HCT116 (cell line): Measurements from ENCODE around the gene EPG5. TPM values are rescaled to one million over a fixed set of nuclear protein-coding genes. Genes with fewer than 3 reads are reported as not detected.

Source experiments
- ATAC-seq: fragments of 200-7000 bp; cut with Tn5 transposase; 2 replicates; pipeline ENCODE4 v1.9.1; 2020; ENCODE audit warnings: mild to moderate bottlenecking, moderate library complexity
- BruUV-seq: library from RNA; stranded (reverse); fragments of 400-500 nt; replicated peaks from 2 replicates; lab custom pipeline; 2021; lab: Mats Ljungman, UMichigan
- CTCF ChIA-PET: fragments of 300-600 bp; sonication (Branson Sonifier 250); formaldehyde crosslinking; loops from one replicate; lab custom pipeline; 2021; ENCODE audit warnings: antibody characterized with exemption; lab: Charles Lee
- POLR2A ChIA-PET: fragments of 300-600, 350-600 bp; sonication (Branson Sonifier 250); formaldehyde crosslinking; loops from one replicate; lab custom pipeline; 2021; ENCODE audit warnings: antibody characterized with exemption; lab: Charles Lee
- RAD21 ChIA-PET, 2 experiments: fragments of 300-600 bp; sonication (Branson Sonifier 250); formaldehyde crosslinking; loops; one replicate each; lab custom pipeline; 2023; ENCODE audit warnings: low total read pairs in 2 of 2; ENCODE audit not compliant: uncharacterized antibody in 2 of 2, unreplicated experiment in 2 of 2, low non-redundant PET in 1 of 2; lab: Charles Lee
- DNase-seq: peaks from one replicate; pipeline ENCODE4 v3.0.0-alpha.2; 2010; ENCODE audit warnings: low read depth, low spot score
- H2AFZ ChIP-seq: fragments of 200-600 bp; shearing (Covaris generic), sonication (generic); 2 replicates; pipeline ENCODE4 v1.6.1; 2017; ENCODE audit warnings: low read depth, mixed run types, mixed read lengths, antibody characterized with exemption, low read length; ENCODE audit not compliant: poor library complexity, severe bottlenecking
- H3K27ac ChIP-seq: 2 replicates; pipeline ENCODE4 v1.5.1; 2012; ENCODE audit warnings: low read depth, low read length
- H3K27me3 ChIP-seq: fragments of 200-600 bp; sonication (generic); 2 replicates; pipeline ENCODE4 v1.6.1; 2016; ENCODE audit warnings: mixed run types, low read length, mixed read lengths; ENCODE audit not compliant: insufficient read depth
- H3K36me3 ChIP-seq, 2 experiments: fragments of 200-500 bp in 1 of 2; fragments of 200-600 bp in 1 of 2; sonication (Bioruptor generic) in 1 of 2; sonication (generic) in 1 of 2; 2 replicates each; pipeline versions ENCODE4 v1.5.1 to v1.6.1; 2014 to 2016; ENCODE audit warnings: low read length in 2 of 2, inconsistent platforms in 1 of 2, mixed read lengths in 1 of 2, mixed run types in 1 of 2; ENCODE audit not compliant: insufficient read depth in 2 of 2, control insufficient read depth in 1 of 2
- H3K4me1 ChIP-seq, 2 experiments: fragments of 200-600 bp in 1 of 2; sonication (generic) in 1 of 2; 2 replicates each; pipeline versions ENCODE4 v1.5.1 to v1.6.1; 2012 to 2017; ENCODE audit warnings: low read length in 2 of 2, inconsistent platforms in 1 of 2, mild to moderate bottlenecking in 1 of 2, mixed read lengths in 1 of 2, mixed run types in 1 of 2, moderate library complexity in 1 of 2; ENCODE audit not compliant: insufficient read depth in 2 of 2, control insufficient read depth in 1 of 2
- H3K4me2 ChIP-seq: fragments of 200-600 bp; sonication (generic); 2 replicates; pipeline ENCODE4 v1.6.1; 2017; ENCODE audit warnings: mixed run types, low read length, mixed read lengths
- H3K4me3 ChIP-seq, 2 experiments: fragments of 200-600 bp in 1 of 2; sonication (generic) in 1 of 2; replicated peaks in 1 of 2; 2 replicates each; pipeline ENCODE4 v1.5.1; 2011 to 2016; ENCODE audit warnings: low read length in 2 of 2, control low read depth in 1 of 2, low read depth in 1 of 2, mild to moderate bottlenecking in 1 of 2, mixed read lengths in 1 of 2, mixed run types in 1 of 2
- H3K79me2 ChIP-seq: fragments of 200-600 bp; sonication (generic); 2 replicates; pipeline ENCODE4 v1.6.1; 2017; ENCODE audit warnings: mild to moderate bottlenecking, mixed run types, low read length, moderate library complexity, mixed read lengths; ENCODE audit not compliant: insufficient read depth
- H3K9ac ChIP-seq: fragments of 200-600 bp; sonication (generic); 2 replicates; pipeline ENCODE4 v1.6.1; 2016; ENCODE audit warnings: low read length, mixed read lengths
- H3K9me2 ChIP-seq: fragments of 200-600 bp; sonication (generic), shearing (Covaris generic); 2 replicates; pipeline ENCODE4 v1.6.1; 2017; ENCODE audit warnings: mixed run types, mild to moderate bottlenecking, moderate library complexity; ENCODE audit not compliant: insufficient read depth
- H3K9me3 ChIP-seq, 2 experiments: fragments of 200-500 bp in 1 of 2; fragments of 200-600 bp in 1 of 2; sonication (Bioruptor generic) in 1 of 2; sonication (generic) in 1 of 2; 2 replicates each; pipeline ENCODE4 v1.6.1; 2014 to 2017; ENCODE audit warnings: low read length in 2 of 2, mixed read lengths in 2 of 2, inconsistent platforms in 1 of 2, low read depth in 1 of 2, mild to moderate bottlenecking in 1 of 2, mixed run types in 1 of 2, moderate library complexity in 1 of 2; ENCODE audit not compliant: control insufficient read depth in 1 of 2, insufficient read depth in 1 of 2
- H4K20me1 ChIP-seq: fragments of 200-600 bp; sonication (generic), shearing (Covaris generic); 2 replicates; pipeline ENCODE4 v1.6.1; 2017; ENCODE audit warnings: mixed run types, mild to moderate bottlenecking, moderate library complexity; ENCODE audit not compliant: insufficient read depth
- CBX3 ChIP-seq: IDR thresholded peaks from 2 replicates; pipeline ENCODE4 v1.6.1; 2012; ENCODE audit warnings: low read depth
- EGR1 ChIP-seq: IDR thresholded peaks from 2 replicates; pipeline ENCODE4 v1.6.1; 2012; ENCODE audit warnings: low read depth
- EZH2 ChIP-seq: fragments of 200-600 bp; sonication (generic); IDR thresholded peaks from 2 replicates; pipeline ENCODE4 v1.6.1; 2017; ENCODE audit warnings: antibody characterized with exemption, mixed run types
- EZH2phosphoT487 ChIP-seq: fragments of 200-600 bp; IDR thresholded peaks from 2 replicates; pipeline ENCODE4 v1.6.1; 2018; ENCODE audit warnings: antibody characterized with exemption, borderline replicate concordance
- JUND ChIP-seq: IDR thresholded peaks from 2 replicates; pipeline ENCODE4 v1.6.1; 2012
- POLR2A ChIP-seq: IDR thresholded peaks from 2 replicates; pipeline ENCODE4 v1.7.0; 2011; ENCODE audit warnings: borderline replicate concordance; ENCODE audit not compliant: insufficient read depth, insufficient read length; ENCODE audit errors: extremely low read depth
- POLR2AphosphoS5 ChIP-seq: IDR thresholded peaks from 2 replicates; pipeline ENCODE4 v1.6.1; 2011; ENCODE audit warnings: mild to moderate bottlenecking, low read depth, low read length, moderate library complexity
- SIN3A ChIP-seq: IDR thresholded peaks from 2 replicates; pipeline ENCODE4 v1.6.1; 2012; ENCODE audit warnings: low read depth
- SP1 ChIP-seq: IDR thresholded peaks from 2 replicates; pipeline ENCODE4 v1.6.1; 2012; ENCODE audit warnings: low read depth
- ZNF274 ChIP-seq: fragments of 200-500 bp; sonication (Bioruptor generic); IDR thresholded peaks from 2 replicates; pipeline ENCODE4 v1.6.1; 2014; ENCODE audit warnings: mild to moderate bottlenecking, low read depth, low read length, inconsistent platforms
- intact Hi-C: fragments of 100-400 bp; cut with micrococcal nuclease; formaldehyde crosslinking; loops from 2 replicates; pipeline ENCODE4 v1.10.0; 2022
- total RNA-seq: library from RNA; stranded (reverse); gene quantifications from one replicate; pipeline ENCODE4 v1.2.1, GENCODE V29; 2021; ENCODE audit not compliant: unreplicated experiment
- TF ChIP-seq, protein P1 (sequence below): IDR thresholded peaks from 2 replicates; pipeline ENCODE4 v1.6.1; 2011; ENCODE audit warnings: mild to moderate bottlenecking, low read length, moderate library complexity; ENCODE audit not compliant: insufficient replicate concordance; ENCODE audit errors: extremely low read depth
- TF ChIP-seq, protein P2 (sequence below): IDR thresholded peaks from 2 replicates; pipeline ENCODE4 v1.6.1; 2012; ENCODE audit warnings: low read depth
- TF ChIP-seq, protein P3 (sequence below): IDR thresholded peaks from 2 replicates; pipeline ENCODE4 v1.6.1; 2012

The EPG5 gene
- total RNA-seq, 1 experiment from 2014 or later, result 12.9 TPM

DNA sequence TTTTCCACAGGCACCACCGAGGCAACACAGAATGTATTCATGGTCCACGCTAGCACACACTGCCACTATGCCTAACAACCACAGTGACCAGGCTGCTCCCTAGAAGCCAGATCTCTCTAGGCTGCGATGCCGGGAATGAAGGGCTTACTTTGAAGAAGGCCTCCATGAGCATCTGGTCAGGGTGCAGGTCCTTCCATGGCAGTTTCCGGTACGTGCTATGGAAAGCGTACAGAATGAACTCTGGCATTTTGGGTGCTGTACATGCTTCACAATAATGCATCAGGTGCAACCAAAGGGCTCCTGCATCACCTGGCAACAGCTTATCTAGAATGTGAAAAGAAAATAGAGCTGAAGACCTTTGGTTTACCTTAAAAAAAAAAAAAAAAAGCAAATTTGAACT is 96.7 kb downstream of the EPG5 start:
- RAD21 ChIA-PET, result no interaction called here
- Histone ChIP-seq H3K36me3 (no peaks in the 10 kb centered on the region), H3K4me1 (no peaks in the 10 kb centered on the region), H2AFZ (no peak overlapping the region), H3K9ac (no peak overlapping the region), H3K9me2 (no peaks in the 10 kb centered on the region), H3K4me2 (no peak overlapping the region), H3K27ac (no peak overlapping the region), H4K20me1 (no peaks in the 10 kb centered on the region), H3K79me2 (no peaks in the 10 kb centered on the region), H3K4me3 (no peak overlapping the region), H3K9me3 (no peaks in the 10 kb centered on the region), H3K27me3 (no peaks in the 10 kb centered on the region)
- no peak for TF ChIP-seq ZNF274
- TF ChIP-seq, protein P1, sequence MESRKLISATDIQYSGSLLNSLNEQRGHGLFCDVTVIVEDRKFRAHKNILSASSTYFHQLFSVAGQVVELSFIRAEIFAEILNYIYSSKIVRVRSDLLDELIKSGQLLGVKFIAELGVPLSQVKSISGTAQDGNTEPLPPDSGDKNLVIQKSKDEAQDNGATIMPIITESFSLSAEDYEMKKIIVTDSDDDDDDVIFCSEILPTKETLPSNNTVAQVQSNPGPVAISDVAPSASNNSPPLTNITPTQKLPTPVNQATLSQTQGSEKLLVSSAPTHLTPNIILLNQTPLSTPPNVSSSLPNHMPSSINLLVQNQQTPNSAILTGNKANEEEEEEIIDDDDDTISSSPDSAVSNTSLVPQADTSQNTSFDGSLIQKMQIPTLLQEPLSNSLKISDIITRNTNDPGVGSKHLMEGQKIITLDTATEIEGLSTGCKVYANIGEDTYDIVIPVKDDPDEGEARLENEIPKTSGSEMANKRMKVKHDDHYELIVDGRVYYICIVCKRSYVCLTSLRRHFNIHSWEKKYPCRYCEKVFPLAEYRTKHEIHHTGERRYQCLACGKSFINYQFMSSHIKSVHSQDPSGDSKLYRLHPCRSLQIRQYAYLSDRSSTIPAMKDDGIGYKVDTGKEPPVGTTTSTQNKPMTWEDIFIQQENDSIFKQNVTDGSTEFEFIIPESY, result no peak
- TF ChIP-seq, protein P2, sequence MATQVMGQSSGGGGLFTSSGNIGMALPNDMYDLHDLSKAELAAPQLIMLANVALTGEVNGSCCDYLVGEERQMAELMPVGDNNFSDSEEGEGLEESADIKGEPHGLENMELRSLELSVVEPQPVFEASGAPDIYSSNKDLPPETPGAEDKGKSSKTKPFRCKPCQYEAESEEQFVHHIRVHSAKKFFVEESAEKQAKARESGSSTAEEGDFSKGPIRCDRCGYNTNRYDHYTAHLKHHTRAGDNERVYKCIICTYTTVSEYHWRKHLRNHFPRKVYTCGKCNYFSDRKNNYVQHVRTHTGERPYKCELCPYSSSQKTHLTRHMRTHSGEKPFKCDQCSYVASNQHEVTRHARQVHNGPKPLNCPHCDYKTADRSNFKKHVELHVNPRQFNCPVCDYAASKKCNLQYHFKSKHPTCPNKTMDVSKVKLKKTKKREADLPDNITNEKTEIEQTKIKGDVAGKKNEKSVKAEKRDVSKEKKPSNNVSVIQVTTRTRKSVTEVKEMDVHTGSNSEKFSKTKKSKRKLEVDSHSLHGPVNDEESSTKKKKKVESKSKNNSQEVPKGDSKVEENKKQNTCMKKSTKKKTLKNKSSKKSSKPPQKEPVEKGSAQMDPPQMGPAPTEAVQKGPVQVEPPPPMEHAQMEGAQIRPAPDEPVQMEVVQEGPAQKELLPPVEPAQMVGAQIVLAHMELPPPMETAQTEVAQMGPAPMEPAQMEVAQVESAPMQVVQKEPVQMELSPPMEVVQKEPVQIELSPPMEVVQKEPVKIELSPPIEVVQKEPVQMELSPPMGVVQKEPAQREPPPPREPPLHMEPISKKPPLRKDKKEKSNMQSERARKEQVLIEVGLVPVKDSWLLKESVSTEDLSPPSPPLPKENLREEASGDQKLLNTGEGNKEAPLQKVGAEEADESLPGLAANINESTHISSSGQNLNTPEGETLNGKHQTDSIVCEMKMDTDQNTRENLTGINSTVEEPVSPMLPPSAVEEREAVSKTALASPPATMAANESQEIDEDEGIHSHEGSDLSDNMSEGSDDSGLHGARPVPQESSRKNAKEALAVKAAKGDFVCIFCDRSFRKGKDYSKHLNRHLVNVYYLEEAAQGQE, result no peak
- no peak for TF ChIP-seq EGR1
- no peak for TF ChIP-seq SP1
- TF ChIP-seq POLR2AphosphoS5, result no peak
- no peak for TF ChIP-seq SIN3A
- TF ChIP-seq, protein P3, sequence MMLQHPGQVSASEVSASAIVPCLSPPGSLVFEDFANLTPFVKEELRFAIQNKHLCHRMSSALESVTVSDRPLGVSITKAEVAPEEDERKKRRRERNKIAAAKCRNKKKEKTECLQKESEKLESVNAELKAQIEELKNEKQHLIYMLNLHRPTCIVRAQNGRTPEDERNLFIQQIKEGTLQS, result no peak
- no peak for TF ChIP-seq POLR2A
- no peak for TF ChIP-seq EZH2phosphoT487
- no peak for TF ChIP-seq JUND
- no peak for TF ChIP-seq EZH2
- TF ChIP-seq CBX3, result no peak
- ATAC-seq (no peak), DNase-seq (no peak)
- CTCF ChIA-PET, result interaction anchor here (1.8 kb wide), 1 partner anchor 10 kb away, joined by 9 read pairs; no protein-coding TSS in a partner anchor
- POLR2A ChIA-PET, result no interaction called here
- intact Hi-C loops, result loop anchor here (2.0 kb wide), 1 partner anchor 14 kb away; no protein-coding TSS in a partner anchor
- BruUV-seq, result no TSS peak
